BJ (cell line): Measurements from ENCODE around the gene ITPR3. TPM values are rescaled to one million over a fixed set of nuclear protein-coding genes. Genes with fewer than 3 reads are reported as not detected.

Source experiments
- CTCF ChIA-PET: fragments of 350-600 bp; formaldehyde crosslinking; extraction: SDS; loops from one replicate; lab custom pipeline; 2021; ENCODE audit warnings: antibody characterized with exemption, inconsistent platforms; lab: Yijun Ruan, JAX
- POLR2A ChIA-PET: fragments of 300-600 bp; sonication (Branson Sonifier 250); formaldehyde crosslinking; extraction: SDS; loops from one replicate; lab custom pipeline; 2021; ENCODE audit warnings: antibody characterized with exemption; lab: Charles Lee
- DNase-seq: peaks from one replicate; pipeline ENCODE4 v3.0.0-alpha.2; 2011; ENCODE audit warnings: low read depth
- H3K27me3 ChIP-seq: 2 replicates; pipeline ENCODE4 v1.6.0; 2011; ENCODE audit warnings: low read length; ENCODE audit not compliant: control insufficient read depth, insufficient read depth
- H3K36me3 ChIP-seq: 2 replicates; pipeline ENCODE4 v1.5.1; 2011; ENCODE audit warnings: low read length; ENCODE audit not compliant: control insufficient read depth, insufficient read depth
- H3K4me3 ChIP-seq: 2 replicates; pipeline ENCODE4 v1.5.1; 2011; ENCODE audit warnings: low read depth, mild to moderate bottlenecking, control low read depth, low read length
- polyA plus RNA-seq: library from polyadenylated mRNA; depleted of rRNA; stranded (reverse); fragments of >200 nt; gene quantifications from 2 replicates; pipeline ENCODE4 v1.2.3, GENCODE V29; 2011
- TF ChIP-seq, protein P1 (sequence below): IDR thresholded peaks from 2 replicates; pipeline ENCODE4 v1.5.1; 2011; ENCODE audit warnings: low read depth, mild to moderate bottlenecking, control low read depth, inconsistent platforms, low read length, moderate library complexity; ENCODE audit not compliant: insufficient read depth

ITPR3 gene
- polyA plus RNA-seq, 1 experiment, result 16.6 TPM

DNA sequence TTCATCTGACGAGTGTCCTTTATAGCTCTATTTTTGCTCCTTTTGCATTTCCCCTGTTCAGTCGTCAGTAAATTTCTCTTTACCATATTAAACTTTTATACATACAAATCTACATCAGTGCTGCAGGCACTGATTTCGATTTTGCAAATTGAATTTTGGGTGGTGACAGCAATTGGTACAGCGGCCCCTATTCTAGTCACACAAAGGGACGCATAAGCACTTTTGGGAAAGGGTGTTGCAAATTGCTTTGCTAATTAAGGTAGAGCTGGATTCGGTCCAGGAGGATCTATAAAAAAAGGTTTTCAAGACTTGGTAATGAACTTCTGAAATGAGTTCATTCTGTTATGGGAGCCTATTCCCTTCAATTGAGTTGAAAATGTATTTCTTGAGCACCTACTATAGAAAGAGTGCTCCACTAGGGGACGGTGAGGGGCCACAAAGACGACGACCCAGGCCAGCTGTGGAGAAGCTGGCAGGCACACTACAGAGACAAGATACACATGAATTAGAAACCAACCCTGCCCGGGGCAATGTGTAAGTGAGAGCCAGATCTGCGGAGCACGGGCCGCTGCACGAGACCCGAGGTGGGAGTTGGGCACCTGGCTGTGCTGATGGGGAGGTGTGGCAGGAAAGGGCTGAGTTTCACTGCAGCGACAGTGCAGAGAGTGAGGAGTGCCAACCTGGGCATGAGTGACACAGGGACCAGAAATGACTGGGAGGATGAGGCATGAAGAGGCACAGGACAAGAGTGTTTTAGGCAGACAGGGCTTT lies 85.0 kb downstream of the ITPR3 start:
- peaks cover 6% of the 10 kb centered on the region for H3K36me3 ChIP-seq
- no peak for DNase-seq
- TF ChIP-seq, protein P1, sequence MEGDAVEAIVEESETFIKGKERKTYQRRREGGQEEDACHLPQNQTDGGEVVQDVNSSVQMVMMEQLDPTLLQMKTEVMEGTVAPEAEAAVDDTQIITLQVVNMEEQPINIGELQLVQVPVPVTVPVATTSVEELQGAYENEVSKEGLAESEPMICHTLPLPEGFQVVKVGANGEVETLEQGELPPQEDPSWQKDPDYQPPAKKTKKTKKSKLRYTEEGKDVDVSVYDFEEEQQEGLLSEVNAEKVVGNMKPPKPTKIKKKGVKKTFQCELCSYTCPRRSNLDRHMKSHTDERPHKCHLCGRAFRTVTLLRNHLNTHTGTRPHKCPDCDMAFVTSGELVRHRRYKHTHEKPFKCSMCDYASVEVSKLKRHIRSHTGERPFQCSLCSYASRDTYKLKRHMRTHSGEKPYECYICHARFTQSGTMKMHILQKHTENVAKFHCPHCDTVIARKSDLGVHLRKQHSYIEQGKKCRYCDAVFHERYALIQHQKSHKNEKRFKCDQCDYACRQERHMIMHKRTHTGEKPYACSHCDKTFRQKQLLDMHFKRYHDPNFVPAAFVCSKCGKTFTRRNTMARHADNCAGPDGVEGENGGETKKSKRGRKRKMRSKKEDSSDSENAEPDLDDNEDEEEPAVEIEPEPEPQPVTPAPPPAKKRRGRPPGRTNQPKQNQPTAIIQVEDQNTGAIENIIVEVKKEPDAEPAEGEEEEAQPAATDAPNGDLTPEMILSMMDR, result no peak
- no peak overlapping the region for H3K4me3 ChIP-seq
- CTCF ChIA-PET, result interaction anchor here (0.9 to 12.9 kb wide), 6 partner anchors 12 to 449 kb away, joined by 3 to 335 read pairs (median 7); partner anchors contain the start of gene BAK1
- POLR2A ChIA-PET, result no interaction called here
- H3K27me3 ChIP-seq, result no peaks in the 10 kb centered on the region

- TF ChIP-seq, protein P1, result no peak
- ChIA-PET CTCF (interaction anchor here (1.7 to 12.9 kb wide), 3 partner anchors 126 to 447 kb away, joined by 6 to 335 read pairs (median 16); partner anchors contain the start of gene BAK1), POLR2A (no interaction called here)
- H3K36me3 ChIP-seq, result peaks cover 6% of the 10 kb centered on the region
- H3K4me3 ChIP-seq, result no peak overlapping the region
- no peaks in the 10 kb centered on the region for H3K27me3 ChIP-seq
- DNase-seq, result no peak
Measured at GRCh38 chr6:33707771-33708170, 86.6 kb downstream of the ITPR3 start.

DNA sequence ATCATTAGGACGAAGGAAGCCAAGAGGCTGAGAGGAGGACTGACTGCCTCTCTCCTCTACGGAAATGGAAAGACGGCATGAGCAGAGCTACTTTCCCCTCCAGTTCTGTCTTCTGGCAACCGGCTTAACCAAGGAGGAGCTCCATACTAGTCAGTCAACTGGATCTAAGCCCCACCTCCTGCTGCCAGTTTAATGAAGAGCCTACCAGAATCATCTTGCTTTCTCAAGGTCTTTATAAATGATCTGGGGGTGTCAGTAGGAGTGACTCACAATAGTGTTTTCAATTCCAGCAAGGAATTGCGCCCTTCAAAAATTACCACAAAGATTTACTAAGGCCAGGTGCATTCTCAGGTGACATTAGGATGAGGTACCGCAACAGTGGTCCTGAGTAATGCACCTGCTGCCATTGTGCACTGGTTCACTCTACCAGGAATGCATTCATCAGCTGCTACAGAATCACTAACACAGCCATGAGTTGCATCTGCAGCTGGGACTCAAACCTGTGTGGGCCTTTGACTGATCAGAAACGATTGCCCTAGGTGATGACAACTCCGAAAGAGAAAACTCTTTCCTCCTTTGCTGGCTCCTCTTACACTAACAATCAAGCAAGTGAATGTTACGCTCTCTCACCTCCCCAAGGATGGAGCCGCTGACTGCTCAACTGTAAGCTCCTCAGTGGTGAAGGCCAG lies 87.5 kb downstream of the ITPR3 start:
- CTCF ChIA-PET, result interaction anchor here (1.7 to 12.9 kb wide), 4 partner anchors 7 to 446 kb away, joined by 6 to 335 read pairs (median 26); partner anchors contain the start of gene BAK1
- TF ChIP-seq, protein P1, result no peak
- POLR2A ChIA-PET, result no interaction called here

GRCh38 chr6:33709605-33710295 lies 88.6 kb downstream of the ITPR3 start:
- TF ChIP-seq, protein P1, result no peak
- POLR2A ChIA-PET, result no interaction called here

More for the DNA sequence above, 87.5 kb downstream of the ITPR3 start:
- Histone ChIP-seq H3K36me3 (peaks cover 6% of the 10 kb centered on the region), H3K27me3 (no peaks in the 10 kb centered on the region), H3K4me3 (no peak overlapping the region)
- DNase-seq, result no peak

More at GRCh38 chr6:33709605-33710295, 88.6 kb downstream of the ITPR3 start:
- DNase-seq, result no peak
- no peaks in the 10 kb centered on the region for H3K27me3 ChIP-seq
- CTCF ChIA-PET, result interaction anchor here (1.7 to 12.9 kb wide), 6 partner anchors 8 to 445 kb away, joined by 6 to 335 read pairs (median 34); partner anchors contain the start of genes BAK1 and IP6K3
- no peak overlapping the region for H3K4me3 ChIP-seq
- H3K36me3 ChIP-seq, result peaks cover 5% of the 10 kb centered on the region
